Trophoblast cell (in vitro differentiated cells and primary cell): ENCODE results near the gene DCAF4L1.

Experiments
- DNase-seq, 2 donors: peaks; one replicate each; pipeline ENCODE4 v3.0.0-alpha.2; 2016
- H2AFZ ChIP-seq: 2 replicates; pipeline ENCODE4 v1.6.1; 2013; ENCODE audit warnings: low read length, moderate library complexity, mild to moderate bottlenecking; ENCODE audit not compliant: insufficient read depth, poor library complexity
- H2AK5ac ChIP-seq: 2 replicates; pipeline ENCODE4 v1.6.1; 2013; ENCODE audit warnings: mild to moderate bottlenecking, low read length
- H2BK120ac ChIP-seq: 2 replicates; pipeline ENCODE4 v1.6.1; 2013; ENCODE audit warnings: low read length, mild to moderate bottlenecking, moderate library complexity; ENCODE audit not compliant: insufficient read depth, poor library complexity
- H2BK12ac ChIP-seq: 2 replicates; pipeline ENCODE4 v1.6.1; 2013; ENCODE audit warnings: mild to moderate bottlenecking, low read length, moderate library complexity
- H2BK5ac ChIP-seq: 2 replicates; pipeline ENCODE4 v1.6.1; 2013; ENCODE audit warnings: low read length, low read depth, moderate library complexity, mild to moderate bottlenecking; ENCODE audit not compliant: poor library complexity
- H3K14ac ChIP-seq: 2 replicates; pipeline ENCODE4 v1.6.1; 2013; ENCODE audit warnings: mild to moderate bottlenecking, low read length
- H3K18ac ChIP-seq: 2 replicates; pipeline ENCODE4 v1.6.1; 2013; ENCODE audit warnings: mild to moderate bottlenecking, low read length
- H3K23ac ChIP-seq: 2 replicates; pipeline ENCODE4 v1.6.1; 2013; ENCODE audit warnings: low read length
- H3K27ac ChIP-seq: 2 replicates; pipeline ENCODE4 v1.5.1; 2013; ENCODE audit warnings: low read depth, mild to moderate bottlenecking, inconsistent platforms, low read length, moderate library complexity
- H3K27me3 ChIP-seq: 2 replicates; pipeline ENCODE4 v1.6.1; 2013; ENCODE audit warnings: inconsistent platforms, mild to moderate bottlenecking, low read length, moderate library complexity; ENCODE audit not compliant: insufficient read depth
- H3K36me3 ChIP-seq, 2 experiments: 1 replicate in 1 of 2; 2 replicates in 1 of 2; pipeline ENCODE4 v1.6.1; 2013; ENCODE audit warnings: low read length in 2 of 2, mild to moderate bottlenecking in 2 of 2, moderate library complexity in 1 of 2; ENCODE audit not compliant: insufficient read depth in 2 of 2, control insufficient read depth in 1 of 2
- H3K4ac ChIP-seq: 2 replicates; pipeline ENCODE4 v1.6.1; 2013; ENCODE audit warnings: low read depth, mild to moderate bottlenecking, low read length, moderate library complexity
- H3K4me1 ChIP-seq, 2 experiments: 1 replicate in 1 of 2; 2 replicates in 1 of 2; pipeline ENCODE4 v1.6.1; 2013; ENCODE audit warnings: low read length in 2 of 2, mild to moderate bottlenecking in 2 of 2, moderate library complexity in 1 of 2; ENCODE audit not compliant: insufficient read depth in 2 of 2, control insufficient read depth in 1 of 2
- H3K4me2 ChIP-seq: 2 replicates; pipeline ENCODE4 v1.6.1; 2013; ENCODE audit warnings: inconsistent platforms, mild to moderate bottlenecking, low read length, moderate library complexity
- H3K4me3 ChIP-seq: 2 replicates; pipeline ENCODE4 v1.5.1; 2013; ENCODE audit warnings: mild to moderate bottlenecking, low read depth, low read length, inconsistent platforms
- H3K79me1 ChIP-seq: one replicate; pipeline ENCODE4 v1.6.1; 2013; ENCODE audit warnings: low read length
- H3K79me2 ChIP-seq: 2 replicates; pipeline ENCODE4 v1.6.1; 2013; ENCODE audit warnings: low read length, mild to moderate bottlenecking; ENCODE audit not compliant: control insufficient read depth, insufficient read depth, poor library complexity
- H3K9ac ChIP-seq: 2 replicates; pipeline ENCODE4 v1.6.1; 2013; ENCODE audit warnings: mild to moderate bottlenecking, low read length
- H3K9me3 ChIP-seq: 2 replicates; pipeline ENCODE4 v1.6.1; 2013; ENCODE audit warnings: low read depth, mild to moderate bottlenecking, control low read depth, inconsistent platforms, low read length; ENCODE audit not compliant: insufficient read depth
- H4K12ac ChIP-seq: 2 replicates; pipeline ENCODE4 v1.6.1; 2013; ENCODE audit warnings: low read depth, mild to moderate bottlenecking, low read length, moderate library complexity
- H4K8ac ChIP-seq: 2 replicates; pipeline ENCODE4 v1.6.1; 2013; ENCODE audit warnings: low read depth, mild to moderate bottlenecking, low read length, moderate library complexity
- H4K91ac ChIP-seq: one replicate; pipeline ENCODE4 v1.6.1; 2013; ENCODE audit warnings: low read depth, mild to moderate bottlenecking, low read length, moderate library complexity
- WGBS: extraction: QIAGEN DNeasy Blood & Tissue Kit; methylation state at CpG from one replicate; pipeline ENCODE4 v1.1.7; 2013; ENCODE audit warnings: missing lambda C conversion rate; ENCODE audit not compliant: insufficient read length, insufficient coverage; ENCODE audit errors: extremely low coverage; 5-methylcytosine and 5-hydroxymethylcytosine counted together

The DCAF4L1 gene

DNA sequence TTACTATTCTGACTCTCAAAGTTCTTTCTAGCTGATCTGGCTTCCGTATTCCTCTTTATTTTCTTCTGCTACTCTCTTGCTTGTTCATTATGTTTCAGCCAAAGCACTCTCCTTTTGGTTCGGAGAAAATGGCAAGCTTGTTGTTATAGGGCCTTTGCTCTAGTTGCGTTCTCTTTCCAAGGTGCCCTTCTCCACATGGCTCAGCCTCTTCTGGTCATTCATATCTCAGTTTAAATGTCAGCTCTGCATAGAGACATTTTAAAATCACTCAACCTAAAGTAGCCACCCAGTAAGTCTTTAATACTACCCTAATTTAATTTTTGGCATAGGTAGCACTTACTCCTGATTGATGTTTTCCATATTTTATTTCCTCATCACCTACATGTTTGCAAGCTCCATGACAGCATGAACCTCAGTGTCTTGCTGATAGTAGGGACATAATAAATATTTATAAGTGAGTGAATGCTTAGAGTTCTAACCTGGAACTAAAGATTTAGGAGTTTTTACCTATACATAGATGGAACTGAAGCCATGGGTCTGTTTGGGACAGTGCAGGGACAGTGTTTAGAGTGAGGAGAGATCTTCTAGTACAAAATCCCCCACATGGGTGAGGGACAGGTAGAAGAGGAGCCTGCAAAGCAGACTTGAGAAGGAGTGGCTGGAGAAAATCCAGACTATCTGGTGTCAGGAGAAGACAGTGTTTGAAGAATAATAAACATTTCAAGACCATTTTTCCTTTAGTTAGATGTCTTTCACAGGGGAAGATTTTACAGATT, 26.6 kb downstream of the DCAF4L1 start:
- no peaks in the 10 kb centered on the region for H3K79me1 ChIP-seq
- H3K9me3 ChIP-seq, result no peaks in the 10 kb centered on the region

DNA sequence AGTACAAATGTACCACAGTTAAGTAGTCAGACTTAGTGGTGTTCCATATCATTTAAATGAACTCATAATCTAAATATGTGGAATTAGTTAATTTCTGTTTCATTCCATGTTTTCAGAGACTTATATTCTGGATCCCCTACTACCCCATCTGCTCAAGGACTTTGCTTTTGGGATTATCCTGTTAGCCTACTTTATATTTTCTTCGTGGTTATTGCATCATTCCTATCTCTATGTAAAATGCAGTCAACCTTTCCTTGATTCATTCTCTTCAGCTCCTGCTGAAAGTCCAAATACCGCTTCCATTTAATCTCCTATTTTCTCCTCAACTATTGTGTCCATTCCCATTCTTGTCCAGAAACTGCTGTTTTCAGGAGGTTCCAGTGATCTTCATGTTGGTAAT, 33.9 kb downstream of the DCAF4L1 start:
- Histone ChIP-seq H3K27me3 (no peaks in the 10 kb centered on the region), H4K91ac (no peak overlapping the region), H3K79me2 (no peaks in the 10 kb centered on the region), H3K18ac (no peak overlapping the region), H3K9ac (no peak overlapping the region), H3K4me3 (no peak overlapping the region), H3K4me1 (no peaks in the 10 kb centered on the region), H3K14ac (no peak overlapping the region), H3K27ac (no peak overlapping the region), H3K4me2 (no peak overlapping the region), H3K36me3 (no peaks in the 10 kb centered on the region), H4K12ac (no peak overlapping the region), H2BK12ac (no peak overlapping the region), H4K8ac (no peak overlapping the region), H2AK5ac (no peak overlapping the region), H2BK120ac (no peak overlapping the region), H3K79me1 (no peaks in the 10 kb centered on the region), H3K9me3 (no peaks in the 10 kb centered on the region), H3K4ac (no peak overlapping the region), H2AFZ (no peak overlapping the region), H2BK5ac (no peak overlapping the region), H3K23ac (no peak overlapping the region)
- no peak for DNase-seq
- no CpG with 5 or more reads among the region's 2 CpGs for WGBS

More for the DNA sequence above, 26.6 kb downstream of the DCAF4L1 start:
- Histone ChIP-seq H2AFZ (no peak overlapping the region), H3K18ac (no peak overlapping the region), H3K4me2 (no peak overlapping the region), H3K4ac (no peak overlapping the region), H3K9ac (no peak overlapping the region), H3K4me3 (no peak overlapping the region), H3K14ac (no peak overlapping the region), H2BK5ac (no peak overlapping the region), H3K23ac (no peak overlapping the region), H2BK120ac (no peak overlapping the region), H2AK5ac (no peak overlapping the region), H4K8ac (no peak overlapping the region), H3K27me3 (no peaks in the 10 kb centered on the region), H4K91ac (no peak overlapping the region), H3K79me2 (no peaks in the 10 kb centered on the region), H3K36me3 (peaks cover 4 to 6% of the 10 kb centered on the region in 2 experiments), H3K27ac (no peak overlapping the region), H4K12ac (no peak overlapping the region), H2BK12ac (no peak overlapping the region), H3K4me1 (no peaks in the 10 kb centered on the region)
- no peak for DNase-seq
- no CpG with 5 or more reads among the region's 3 CpGs for WGBS

DNA sequence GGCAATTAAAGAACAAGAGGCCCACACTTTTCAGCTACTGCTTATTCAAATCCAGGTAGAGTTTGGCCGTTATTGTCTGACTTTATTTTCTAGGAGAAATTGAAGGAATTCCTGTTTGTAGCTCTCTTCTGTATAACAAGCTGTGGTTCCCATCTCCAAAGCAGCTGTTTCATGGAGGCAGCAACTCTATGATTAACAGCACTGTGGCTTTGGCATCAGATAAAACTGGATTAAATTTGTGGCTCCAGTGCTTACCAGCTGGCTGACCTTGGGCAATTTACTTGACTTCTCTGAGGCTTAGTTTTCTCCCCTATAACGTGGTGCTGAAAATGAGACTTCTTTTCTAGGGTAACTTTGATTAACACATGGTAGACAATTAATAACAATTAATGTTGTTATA, 36.9 kb downstream of the DCAF4L1 start:
- no peaks in the 10 kb centered on the region for H3K9me3 ChIP-seq
- no peak overlapping the region for H3K27ac ChIP-seq
- H2AFZ ChIP-seq, result no peak overlapping the region
- H3K23ac ChIP-seq, result no peak overlapping the region
- H3K4me2 ChIP-seq, result no peak overlapping the region
- no peaks in the 10 kb centered on the region for H3K4me1 ChIP-seq
- H4K12ac ChIP-seq, result no peak overlapping the region
- H3K4me3 ChIP-seq, result no peak overlapping the region
- no peak overlapping the region for H3K14ac ChIP-seq
- H2BK120ac ChIP-seq, result no peak overlapping the region
- peaks cover 0 to 5% of the 10 kb centered on the region in 2 experiments for H3K36me3 ChIP-seq
- no peak overlapping the region for H3K4ac ChIP-seq
- WGBS, result no CpG with 5 or more reads among the region's 2 CpGs
- no peaks in the 10 kb centered on the region for H3K79me2 ChIP-seq
- H4K8ac ChIP-seq, result no peak overlapping the region
- no peak overlapping the region for H4K91ac ChIP-seq
- H3K9ac ChIP-seq, result no peak overlapping the region
- no peak overlapping the region for H2BK12ac ChIP-seq
- no peak overlapping the region for H2BK5ac ChIP-seq
- no peak overlapping the region for H2AK5ac ChIP-seq
- no peak for DNase-seq
- H3K79me1 ChIP-seq, result no peaks in the 10 kb centered on the region
- H3K27me3 ChIP-seq, result no peaks in the 10 kb centered on the region
- H3K18ac ChIP-seq, result no peak overlapping the region
